Trophoblast cell (in vitro differentiated cells and primary cell): ENCODE results near the gene TLR4.
A peak's percentile ranks its signal among the peaks of the same experiment; 100 is the strongest.

Source experiments
- DNase-seq, 2 donors: peaks; one replicate each; pipeline ENCODE4 v3.0.0-alpha.2; 2016
- H2AFZ ChIP-seq: 2 replicates; pipeline ENCODE4 v1.6.1; 2013; ENCODE audit warnings: low read length, moderate library complexity, mild to moderate bottlenecking; ENCODE audit not compliant: insufficient read depth, poor library complexity
- H2AK5ac ChIP-seq: 2 replicates; pipeline ENCODE4 v1.6.1; 2013; ENCODE audit warnings: mild to moderate bottlenecking, low read length
- H2BK120ac ChIP-seq: 2 replicates; pipeline ENCODE4 v1.6.1; 2013; ENCODE audit warnings: low read length, mild to moderate bottlenecking, moderate library complexity; ENCODE audit not compliant: insufficient read depth, poor library complexity
- H2BK12ac ChIP-seq: 2 replicates; pipeline ENCODE4 v1.6.1; 2013; ENCODE audit warnings: mild to moderate bottlenecking, low read length, moderate library complexity
- H2BK5ac ChIP-seq: 2 replicates; pipeline ENCODE4 v1.6.1; 2013; ENCODE audit warnings: low read length, low read depth, moderate library complexity, mild to moderate bottlenecking; ENCODE audit not compliant: poor library complexity
- H3K14ac ChIP-seq: 2 replicates; pipeline ENCODE4 v1.6.1; 2013; ENCODE audit warnings: mild to moderate bottlenecking, low read length
- H3K18ac ChIP-seq: 2 replicates; pipeline ENCODE4 v1.6.1; 2013; ENCODE audit warnings: mild to moderate bottlenecking, low read length
- H3K23ac ChIP-seq: 2 replicates; pipeline ENCODE4 v1.6.1; 2013; ENCODE audit warnings: low read length
- H3K27ac ChIP-seq: 2 replicates; pipeline ENCODE4 v1.5.1; 2013; ENCODE audit warnings: low read depth, mild to moderate bottlenecking, inconsistent platforms, low read length, moderate library complexity
- H3K27me3 ChIP-seq: 2 replicates; pipeline ENCODE4 v1.6.1; 2013; ENCODE audit warnings: inconsistent platforms, mild to moderate bottlenecking, low read length, moderate library complexity; ENCODE audit not compliant: insufficient read depth
- H3K36me3 ChIP-seq, 2 experiments: 1 replicate in 1 of 2; 2 replicates in 1 of 2; pipeline ENCODE4 v1.6.1; 2013; ENCODE audit warnings: low read length in 2 of 2, mild to moderate bottlenecking in 2 of 2, moderate library complexity in 1 of 2; ENCODE audit not compliant: insufficient read depth in 2 of 2, control insufficient read depth in 1 of 2
- H3K4ac ChIP-seq: 2 replicates; pipeline ENCODE4 v1.6.1; 2013; ENCODE audit warnings: low read depth, mild to moderate bottlenecking, low read length, moderate library complexity
- H3K4me1 ChIP-seq, 2 experiments: 1 replicate in 1 of 2; 2 replicates in 1 of 2; pipeline ENCODE4 v1.6.1; 2013; ENCODE audit warnings: low read length in 2 of 2, mild to moderate bottlenecking in 2 of 2, moderate library complexity in 1 of 2; ENCODE audit not compliant: insufficient read depth in 2 of 2, control insufficient read depth in 1 of 2
- H3K4me2 ChIP-seq: 2 replicates; pipeline ENCODE4 v1.6.1; 2013; ENCODE audit warnings: inconsistent platforms, mild to moderate bottlenecking, low read length, moderate library complexity
- H3K4me3 ChIP-seq: 2 replicates; pipeline ENCODE4 v1.5.1; 2013; ENCODE audit warnings: mild to moderate bottlenecking, low read depth, low read length, inconsistent platforms
- H3K79me1 ChIP-seq: one replicate; pipeline ENCODE4 v1.6.1; 2013; ENCODE audit warnings: low read length
- H3K79me2 ChIP-seq: 2 replicates; pipeline ENCODE4 v1.6.1; 2013; ENCODE audit warnings: low read length, mild to moderate bottlenecking; ENCODE audit not compliant: control insufficient read depth, insufficient read depth, poor library complexity
- H3K9ac ChIP-seq: 2 replicates; pipeline ENCODE4 v1.6.1; 2013; ENCODE audit warnings: mild to moderate bottlenecking, low read length
- H3K9me3 ChIP-seq: 2 replicates; pipeline ENCODE4 v1.6.1; 2013; ENCODE audit warnings: low read depth, mild to moderate bottlenecking, control low read depth, inconsistent platforms, low read length; ENCODE audit not compliant: insufficient read depth
- H4K12ac ChIP-seq: 2 replicates; pipeline ENCODE4 v1.6.1; 2013; ENCODE audit warnings: low read depth, mild to moderate bottlenecking, low read length, moderate library complexity
- H4K8ac ChIP-seq: 2 replicates; pipeline ENCODE4 v1.6.1; 2013; ENCODE audit warnings: low read depth, mild to moderate bottlenecking, low read length, moderate library complexity
- H4K91ac ChIP-seq: one replicate; pipeline ENCODE4 v1.6.1; 2013; ENCODE audit warnings: low read depth, mild to moderate bottlenecking, low read length, moderate library complexity
- WGBS: extraction: QIAGEN DNeasy Blood & Tissue Kit; methylation state at CpG from one replicate; pipeline ENCODE4 v1.1.7; 2013; ENCODE audit warnings: missing lambda C conversion rate; ENCODE audit not compliant: insufficient read length, insufficient coverage; ENCODE audit errors: extremely low coverage; 5-methylcytosine and 5-hydroxymethylcytosine counted together

Gene TLR4

GRCh38 chr9:117703537-117703936 is 666 bp upstream of the TLR4 start:
- WGBS, result no CpG with 5 or more reads among the region's 3 CpGs
- peak in 1 of 2 donors; percentile 18 for DNase-seq
- Histone ChIP-seq H3K9ac (no peak overlapping the region), H3K23ac (no peak overlapping the region), H3K36me3 (no peaks in the 10 kb centered on the region), H3K9me3 (no peaks in the 10 kb centered on the region), H3K14ac (no peak overlapping the region), H3K27me3 (no peaks in the 10 kb centered on the region), H2BK120ac (no peak overlapping the region), H3K4me3 (no peak overlapping the region), H2AFZ (no peak overlapping the region), H3K4me1 (peaks cover 3% of the 10 kb centered on the region in 2 experiments), H2BK5ac (no peak overlapping the region), H4K12ac (no peak overlapping the region), H3K4ac (no peak overlapping the region), H3K4me2 (no peak overlapping the region), H2AK5ac (no peak overlapping the region), H4K8ac (no peak overlapping the region), H3K79me2 (no peaks in the 10 kb centered on the region), H2BK12ac (no peak overlapping the region), H3K18ac (no peak overlapping the region), H3K79me1 (no peaks in the 10 kb centered on the region), H4K91ac (no peak overlapping the region), H3K27ac (no peak overlapping the region)

GRCh38 chr9:117704597-117704996 is 394 bp downstream of the TLR4 start:
- Histone ChIP-seq H2AK5ac (no peak overlapping the region), H3K36me3 (no peaks in the 10 kb centered on the region), H3K4me1 (peaks cover 3% of the 10 kb centered on the region in 2 experiments), H2BK12ac (no peak overlapping the region), H3K23ac (no peak overlapping the region), H2BK5ac (no peak overlapping the region), H3K79me2 (no peaks in the 10 kb centered on the region), H3K4ac (no peak overlapping the region), H3K18ac (no peak overlapping the region), H4K12ac (no peak overlapping the region), H3K4me3 (no peak overlapping the region), H3K27ac (no peak overlapping the region), H4K91ac (no peak overlapping the region), H3K14ac (no peak overlapping the region), H3K9me3 (no peaks in the 10 kb centered on the region), H3K79me1 (no peaks in the 10 kb centered on the region), H3K27me3 (no peaks in the 10 kb centered on the region), H2BK120ac (no peak overlapping the region), H4K8ac (no peak overlapping the region), H2AFZ (no peak overlapping the region), H3K4me2 (peak overlapping the region; percentile 20), H3K9ac (no peak overlapping the region)
- no peak for DNase-seq
- no CpG with 5 or more reads among the region's 1 CpG for whole genome bisulfite sequencing

GRCh38 chr9:117705386-117705785 is 1.2 kb downstream of the TLR4 start:
- Histone ChIP-seq H3K14ac (no peak overlapping the region), H3K18ac (no peak overlapping the region), H3K27me3 (no peaks in the 10 kb centered on the region), H4K8ac (no peak overlapping the region), H3K36me3 (no peaks in the 10 kb centered on the region), H3K79me1 (no peaks in the 10 kb centered on the region), H2AK5ac (no peak overlapping the region), H3K4me2 (no peak overlapping the region), H3K9me3 (no peaks in the 10 kb centered on the region), H3K9ac (no peak overlapping the region), H2BK5ac (no peak overlapping the region), H3K4me1 (peaks cover 3% of the 10 kb centered on the region in 2 experiments), H4K91ac (no peak overlapping the region), H4K12ac (no peak overlapping the region), H3K79me2 (no peaks in the 10 kb centered on the region), H3K23ac (no peak overlapping the region), H3K4ac (no peak overlapping the region), H2BK12ac (no peak overlapping the region), H2BK120ac (no peak overlapping the region), H3K4me3 (no peak overlapping the region), H3K27ac (no peak overlapping the region), H2AFZ (no peak overlapping the region)
- WGBS, result no CpG with 5 or more reads among the region's 2 CpGs
- DNase-seq, result no peak

GRCh38 chr9:117706421-117707116 is 2.4 kb downstream of the TLR4 start:
- Histone ChIP-seq H3K4me1 (peaks cover 3% of the 10 kb centered on the region in 2 experiments), H2AFZ (no peak overlapping the region), H3K79me2 (no peaks in the 10 kb centered on the region), H3K9me3 (no peaks in the 10 kb centered on the region), H3K18ac (no peak overlapping the region), H4K12ac (no peak overlapping the region), H2AK5ac (no peak overlapping the region), H2BK5ac (no peak overlapping the region), H2BK120ac (no peak overlapping the region), H3K9ac (no peak overlapping the region), H4K8ac (no peak overlapping the region), H3K4ac (no peak overlapping the region), H3K36me3 (no peaks in the 10 kb centered on the region), H3K14ac (no peak overlapping the region), H3K23ac (no peak overlapping the region), H2BK12ac (no peak overlapping the region), H3K27me3 (no peaks in the 10 kb centered on the region), H3K4me2 (no peak overlapping the region), H3K27ac (no peak overlapping the region), H3K4me3 (no peak overlapping the region), H4K91ac (no peak overlapping the region), H3K79me1 (no peaks in the 10 kb centered on the region)
- WGBS, result no CpG with 5 or more reads among the region's 4 CpGs
- DNase-seq, result no peak
